ENCODE results near the gene MYO5B.

The MYO5B gene

GRCh38 chr18:49961271-49961670 is 233.7 kb downstream of the MYO5B start:
- DNase-seq = no peak

GRCh38 chr18:49960376-49960775 is 234.6 kb downstream of the MYO5B start:
- no peak for DNase-seq

GRCh38 chr18:49959176-49959575 is 235.8 kb downstream of the MYO5B start:
- peak; percentile 8 for DNase-seq

- DNase-seq = no peak
These were observed 239.7 kb downstream of the MYO5B start for GRCh38 chr18:49955263-49955662.

GRCh38 chr18:49953391-49953790 is 241.6 kb downstream of the MYO5B start:
- DNase-seq = no peak

- no peak for DNase-seq
These were observed 245.0 kb downstream of the MYO5B start for GRCh38 chr18:49949951-49950395.

GRCh38 chr18:49948975-49949374 is 246.0 kb downstream of the MYO5B start:
- no peak for DNase-seq

GRCh38 chr18:49944663-49945062 is 250.3 kb downstream of the MYO5B start:
- no peak for DNase-seq

GRCh38 chr18:49936821-49937220 is 258.1 kb downstream of the MYO5B start:
- DNase-seq = no peak

GRCh38 chr18:49935215-49935614 is 259.7 kb downstream of the MYO5B start:
- no peak for DNase-seq

GRCh38 chr18:49934457-49934856 is 260.5 kb downstream of the MYO5B start:
- no peak for DNase-seq

- DNase-seq = no peak
These were observed 261.3 kb downstream of the MYO5B start for GRCh38 chr18:49933530-49934128.

- no peak for DNase-seq
These were observed 263.2 kb downstream of the MYO5B start for GRCh38 chr18:49931760-49932159.

- no peak for DNase-seq
These were observed 263.8 kb downstream of the MYO5B start for GRCh38 chr18:49931179-49931578.

GRCh38 chr18:49926106-49926745 is 268.7 kb downstream of the MYO5B start:
- DNase-seq = no peak

- DNase-seq = no peak
These were observed 270.5 kb downstream of the MYO5B start for GRCh38 chr18:49924293-49924983.

GRCh38 chr18:49922228-49922627 is 272.7 kb downstream of the MYO5B start:
- DNase-seq = no peak

- no peak for DNase-seq
These were observed 273.5 kb downstream of the MYO5B start for GRCh38 chr18:49921318-49921985.

GRCh38 chr18:49920731-49921130 is 274.2 kb downstream of the MYO5B start:
- no peak for DNase-seq

- DNase-seq = no peak
These were observed 277.2 kb downstream of the MYO5B start for GRCh38 chr18:49917742-49918141.

GRCh38 chr18:49915352-49915751 is 279.6 kb downstream of the MYO5B start:
- DNase-seq = no peak

GRCh38 chr18:49913221-49913620 is 281.7 kb downstream of the MYO5B start:
- DNase-seq = no peak

GRCh38 chr18:49911427-49911826 is 283.5 kb downstream of the MYO5B start:
- DNase-seq = no peak

- DNase-seq = no peak
These were observed 284.0 kb downstream of the MYO5B start for GRCh38 chr18:49910986-49911385.

All from activated CD4-positive, alpha-beta T cell treated with anti-CD3 and anti-CD28 coated beads for 48 hours (primary cell).